Fibroblast of the aortic adventitia (primary cell): ENCODE measurements around the gene ZNF600. TPM values are rescaled to one million over a fixed set of nuclear protein-coding genes. Genes with fewer than 3 reads are reported as not detected.
"Not testable (repeated sequence)": the region's sequence is repeated elsewhere in the genome, so short reads cannot be mapped to it uniquely, and the experiment has no call there.

Source experiments
- DNase-seq: peaks from one replicate; pipeline ENCODE4 v3.0.0-alpha.2; 2010; ENCODE audit warnings: low read depth
- H3K4me3 ChIP-seq: 2 replicates; pipeline ENCODE4 v1.5.1; 2011; ENCODE audit warnings: low read depth, mild to moderate bottlenecking, control low read depth, low read length, moderate library complexity
- total RNA-seq: library from RNA; depleted of rRNA; stranded (reverse); fragments of >200 nt; gene quantifications from 2 replicates; pipeline ENCODE4 v1.2.3, GENCODE V29; 2012; ENCODE audit warnings: low replicate concordance
- TF ChIP-seq, protein P1 (sequence below): IDR thresholded peaks from 2 replicates; pipeline ENCODE4 v1.5.1; 2011; ENCODE audit warnings: mild to moderate bottlenecking, low read length, control low read depth, inconsistent platforms; ENCODE audit not compliant: insufficient read depth

Gene ZNF600
- total RNA-seq, 1 donor: 5.7 TPM

DNA sequence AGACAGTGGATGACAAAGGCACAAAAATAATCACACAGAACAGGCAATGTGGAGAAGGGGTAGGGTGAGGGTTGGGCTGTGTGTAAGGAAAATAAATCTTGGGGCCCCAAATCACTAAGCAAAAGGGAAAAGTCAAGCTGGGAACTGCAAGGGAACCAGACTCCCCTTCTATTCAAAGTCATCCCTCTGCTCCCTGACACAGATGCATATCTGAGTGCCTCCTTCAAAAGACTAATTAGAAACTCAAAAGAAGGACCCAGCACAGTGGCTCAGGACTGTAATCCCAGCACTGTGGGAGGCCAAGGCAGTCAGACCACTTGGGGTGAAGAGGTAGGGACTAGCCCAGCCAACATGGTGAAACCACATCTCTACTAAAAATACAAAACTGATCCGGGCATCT lies 70.1 kb downstream of the ZNF600 start:
- H3K4me3 ChIP-seq: no peak overlapping the region
- DNase-seq: no peak
- TF ChIP-seq, protein P1, sequence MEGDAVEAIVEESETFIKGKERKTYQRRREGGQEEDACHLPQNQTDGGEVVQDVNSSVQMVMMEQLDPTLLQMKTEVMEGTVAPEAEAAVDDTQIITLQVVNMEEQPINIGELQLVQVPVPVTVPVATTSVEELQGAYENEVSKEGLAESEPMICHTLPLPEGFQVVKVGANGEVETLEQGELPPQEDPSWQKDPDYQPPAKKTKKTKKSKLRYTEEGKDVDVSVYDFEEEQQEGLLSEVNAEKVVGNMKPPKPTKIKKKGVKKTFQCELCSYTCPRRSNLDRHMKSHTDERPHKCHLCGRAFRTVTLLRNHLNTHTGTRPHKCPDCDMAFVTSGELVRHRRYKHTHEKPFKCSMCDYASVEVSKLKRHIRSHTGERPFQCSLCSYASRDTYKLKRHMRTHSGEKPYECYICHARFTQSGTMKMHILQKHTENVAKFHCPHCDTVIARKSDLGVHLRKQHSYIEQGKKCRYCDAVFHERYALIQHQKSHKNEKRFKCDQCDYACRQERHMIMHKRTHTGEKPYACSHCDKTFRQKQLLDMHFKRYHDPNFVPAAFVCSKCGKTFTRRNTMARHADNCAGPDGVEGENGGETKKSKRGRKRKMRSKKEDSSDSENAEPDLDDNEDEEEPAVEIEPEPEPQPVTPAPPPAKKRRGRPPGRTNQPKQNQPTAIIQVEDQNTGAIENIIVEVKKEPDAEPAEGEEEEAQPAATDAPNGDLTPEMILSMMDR: no peak

DNA sequence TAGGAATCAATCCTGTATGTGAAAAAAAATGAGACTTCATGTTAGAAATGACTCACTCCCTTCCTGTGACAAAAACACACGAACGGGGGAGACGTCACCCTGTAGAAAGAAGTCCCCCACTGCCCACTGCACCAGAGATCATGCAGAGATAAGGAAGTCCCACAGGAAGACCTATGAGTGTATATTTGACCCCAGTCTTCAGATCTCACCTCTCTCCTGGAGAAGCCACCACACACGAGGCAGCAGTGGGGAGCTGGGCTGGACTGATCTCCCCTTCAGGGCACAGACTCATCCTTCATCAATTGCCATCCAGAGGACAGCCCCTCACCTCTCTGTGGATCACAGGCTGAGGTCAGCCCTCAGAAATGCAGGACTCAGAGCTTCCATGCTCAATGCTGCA lies 70.7 kb downstream of the ZNF600 start:
- DNase-seq, H3K4me3 ChIP-seq: not testable (repeated sequence)

DNA sequence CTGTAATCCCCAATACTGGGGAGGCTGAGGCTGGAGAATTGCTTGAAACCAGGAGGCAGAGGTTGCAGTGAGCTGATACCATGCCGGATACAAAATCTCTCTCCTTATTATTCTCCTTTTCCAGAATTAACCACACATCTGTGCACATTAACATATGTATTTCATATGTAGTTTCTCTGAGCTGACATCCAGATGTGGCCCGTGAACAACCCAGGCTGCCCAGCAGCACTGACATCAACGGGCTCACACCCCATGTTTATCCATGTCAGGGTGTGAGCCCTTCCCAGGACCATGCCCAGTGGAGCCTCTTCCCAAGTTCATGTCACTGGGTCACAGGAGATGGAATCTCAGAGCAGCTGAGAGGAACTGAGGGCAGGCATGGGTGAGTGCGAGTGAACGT lies 71.3 kb downstream of the ZNF600 start:
- not testable (repeated sequence) for H3K4me3 ChIP-seq, DNase-seq

Other genes starting within 250 kb of the ZNF600 start
- gene ZNF701, start 216.5 kb downstream of the ZNF600 start, total RNA-seq: 8.4 and 12.6 TPM in 2 replicates
- 52.1 and 68.3 TPM in 2 replicates for gene ZNF83, start 148.4 kb downstream of the ZNF600 start, total RNA-seq
- 10.9 and 12.8 TPM in 2 replicates for gene ZNF611, start 51.7 kb downstream of the ZNF600 start, total RNA-seq
- 3.1 and 15.0 TPM in 2 replicates for gene ZNF28, start 34.8 kb upstream of the ZNF600 start, total RNA-seq
- gene ZNF468, start 70.8 kb upstream of the ZNF600 start, total RNA-seq: 8.5 and 15.9 TPM in 2 replicates
- 7.3 and 12.0 TPM in 2 replicates for gene ZNF320, start 110.8 kb upstream of the ZNF600 start, total RNA-seq
- gene ZNF888, start 136.6 kb upstream of the ZNF600 start, total RNA-seq: 0.82 and 4.7 TPM in 2 replicates
- 4.1 and 7.4 TPM in 2 replicates for gene ZNF816, start 176.1 kb upstream of the ZNF600 start, total RNA-seq
- not detected in 2 replicates for gene ERVV-1, start 227.1 kb upstream of the ZNF600 start, total RNA-seq